H9 (cell line): ENCODE results near the gene ATP8A1. TPM values are rescaled to one million over a fixed set of nuclear protein-coding genes. Genes with fewer than 3 reads are reported as not detected.

Experiments
- DNase-seq: peaks from one replicate; pipeline ENCODE4 v3.0.0-alpha.2; 2017
- H2AFZ ChIP-seq: one replicate; pipeline ENCODE4 v1.6.1; 2013; ENCODE audit warnings: mild to moderate bottlenecking, low read length, control low read depth, moderate library complexity
- H2AK5ac ChIP-seq: 2 replicates; pipeline ENCODE4 v1.6.1; 2013; ENCODE audit warnings: low read length, control low read depth, mixed read lengths; ENCODE audit not compliant: insufficient read length
- H2BK120ac ChIP-seq: one replicate; pipeline ENCODE4 v1.6.1; 2013; ENCODE audit warnings: low read depth, mild to moderate bottlenecking, low read length, control low read depth, inconsistent platforms; ENCODE audit not compliant: poor library complexity, severe bottlenecking
- H2BK12ac ChIP-seq: 2 replicates; pipeline ENCODE4 v1.6.1; 2013; ENCODE audit warnings: low read length, control low read depth, mixed read lengths, low read depth; ENCODE audit not compliant: insufficient read length
- H2BK15ac ChIP-seq: 2 replicates; pipeline ENCODE4 v1.6.1; 2013; ENCODE audit warnings: low read depth, low read length, control low read depth
- H2BK20ac ChIP-seq: one replicate; pipeline ENCODE4 v1.6.1; 2013; ENCODE audit warnings: low read depth, mild to moderate bottlenecking, low read length, control low read depth, inconsistent platforms; ENCODE audit not compliant: poor library complexity, severe bottlenecking
- H2BK5ac ChIP-seq: 2 replicates; pipeline ENCODE4 v1.6.1; 2013; ENCODE audit warnings: low read length, control low read depth, mixed read lengths; ENCODE audit not compliant: insufficient read length
- H3K14ac ChIP-seq: 2 replicates; pipeline ENCODE4 v1.6.1; 2013; ENCODE audit warnings: low read length, control low read depth; ENCODE audit not compliant: insufficient read depth
- H3K18ac ChIP-seq: 2 replicates; pipeline ENCODE4 v1.6.1; 2013; ENCODE audit warnings: low read depth, mild to moderate bottlenecking, mixed read lengths, low read length, control low read depth; ENCODE audit not compliant: insufficient read length
- H3K23ac ChIP-seq: 2 replicates; pipeline ENCODE4 v1.6.1; 2013; ENCODE audit warnings: low read length, control low read depth, mixed read lengths, low read depth; ENCODE audit not compliant: insufficient read length
- H3K23me2 ChIP-seq: 2 replicates; pipeline ENCODE4 v1.6.1; 2013; ENCODE audit warnings: low read depth, mild to moderate bottlenecking, mixed read lengths, low read length, control low read depth; ENCODE audit not compliant: insufficient read length, poor library complexity, severe bottlenecking
- H3K27ac ChIP-seq: 2 replicates; pipeline ENCODE4 v1.5.1; 2013; ENCODE audit warnings: low read length, control low read depth, mixed read lengths, low read depth; ENCODE audit not compliant: insufficient read length
- H3K27me3 ChIP-seq: 2 replicates; pipeline ENCODE4 v1.6.1; 2013; ENCODE audit warnings: low read length, control low read depth, inconsistent platforms; ENCODE audit not compliant: insufficient read depth
- H3K4ac ChIP-seq: 2 replicates; pipeline ENCODE4 v1.6.1; 2013; ENCODE audit warnings: low read depth, mild to moderate bottlenecking, control low read depth, inconsistent platforms, low read length, moderate library complexity
- H3K4me1 ChIP-seq: 2 replicates; pipeline ENCODE4 v1.6.1; 2013; ENCODE audit warnings: low read length, control low read depth, inconsistent platforms; ENCODE audit not compliant: insufficient read depth
- H3K4me2 ChIP-seq: 2 replicates; pipeline ENCODE4 v1.6.1; 2013; ENCODE audit warnings: low read length, control low read depth, mixed read lengths; ENCODE audit not compliant: insufficient read length, insufficient read depth
- H3K56ac ChIP-seq: 2 replicates; pipeline ENCODE4 v1.6.1; 2013; ENCODE audit warnings: low read depth, mild to moderate bottlenecking, mixed read lengths, low read length, control low read depth; ENCODE audit not compliant: insufficient read length
- H3K79me1 ChIP-seq: 2 replicates; pipeline ENCODE4 v1.6.1; 2013; ENCODE audit warnings: low read depth, mild to moderate bottlenecking, moderate library complexity, low read length, control low read depth, inconsistent platforms; ENCODE audit not compliant: insufficient read depth, poor library complexity, severe bottlenecking
- H3K79me2 ChIP-seq: 2 replicates; pipeline ENCODE4 v1.6.1; 2013; ENCODE audit warnings: low read length, control low read depth, inconsistent platforms; ENCODE audit not compliant: insufficient read depth
- H3K9ac ChIP-seq: 2 replicates; pipeline ENCODE4 v1.6.1; 2013; ENCODE audit warnings: low read length, control low read depth, mixed read lengths; ENCODE audit not compliant: insufficient read length; ENCODE audit errors: extremely low read depth
- H3K9me3 ChIP-seq: one replicate; pipeline ENCODE4 v1.6.1; 2013; ENCODE audit warnings: low read depth, low read length, inconsistent platforms; ENCODE audit not compliant: control insufficient read depth
- H3T11ph ChIP-seq: one replicate; pipeline ENCODE4 v1.6.1; 2013; ENCODE audit warnings: mild to moderate bottlenecking, low read length, control low read depth, inconsistent platforms
- H4K20me1 ChIP-seq: one replicate; pipeline ENCODE4 v1.6.1; 2013; ENCODE audit not compliant: control insufficient read depth, insufficient read length, insufficient read depth
- H4K5ac ChIP-seq: 2 replicates; pipeline ENCODE4 v1.6.1; 2013; ENCODE audit warnings: low read depth, mild to moderate bottlenecking, mixed read lengths, low read length, control low read depth; ENCODE audit not compliant: insufficient read length
- H4K8ac ChIP-seq: replicated peaks from 2 replicates; pipeline ENCODE4 v1.6.1; 2013; ENCODE audit warnings: low read length, control low read depth, mixed read lengths, low read depth; ENCODE audit not compliant: insufficient read length
- H4K91ac ChIP-seq: 2 replicates; pipeline ENCODE4 v1.6.1; 2013; ENCODE audit warnings: low read depth, mild to moderate bottlenecking, moderate library complexity, mixed read lengths, low read length, control low read depth; ENCODE audit not compliant: insufficient read length
- H3K27ac Mint-ChIP-seq, 3 experiments: 2 replicates in 2 of 3; 3 replicates in 1 of 3; pipeline ENCODE4 v1.8.0; 2020 to 2021; ENCODE audit warnings: mixed read lengths in 3 of 3, mild to moderate bottlenecking in 1 of 3, moderate library complexity in 1 of 3
- H3K27me3 Mint-ChIP-seq: 2 replicates; pipeline ENCODE4 v1.8.0; 2021; ENCODE audit warnings: low read depth, mild to moderate bottlenecking, moderate library complexity, mixed read lengths
- H3K36me3 Mint-ChIP-seq, 3 experiments: 2 replicates in 2 of 3; 3 replicates in 1 of 3; pipeline ENCODE4 v1.8.0; 2020 to 2021; ENCODE audit warnings: low read depth in 3 of 3, mixed read lengths in 3 of 3; ENCODE audit not compliant: insufficient read depth in 1 of 3
- H3K4me1 Mint-ChIP-seq, 2 experiments: 2 replicates each; pipeline ENCODE4 v1.8.0; 2020; ENCODE audit warnings: mixed read lengths in 2 of 2
- H3K4me3 Mint-ChIP-seq, 2 experiments: 2 replicates in 1 of 2; 3 replicates in 1 of 2; pipeline ENCODE4 v1.8.0; 2020 to 2021; ENCODE audit warnings: mild to moderate bottlenecking in 2 of 2, mixed read lengths in 2 of 2, moderate library complexity in 1 of 2
- H3K9me3 Mint-ChIP-seq, 2 experiments: 2 replicates in 1 of 2; 3 replicates in 1 of 2; pipeline ENCODE4 v1.8.0; 2020; ENCODE audit warnings: mild to moderate bottlenecking in 2 of 2, mixed read lengths in 2 of 2, moderate library complexity in 1 of 2
- WGBS: extraction: QIAGEN DNeasy Blood & Tissue Kit; methylation state at CpG from one replicate; pipeline ENCODE4 v1.1.7; 2013; ENCODE audit warnings: missing lambda C conversion rate, low lambda C conversion rate, mixed read lengths; ENCODE audit not compliant: insufficient read length; ENCODE audit errors: extremely low coverage; 5-methylcytosine and 5-hydroxymethylcytosine counted together
- total RNA-seq: library from RNA; stranded (reverse); gene quantifications from 2 replicates; pipeline ENCODE4 v1.2.1, GENCODE V29; 2021
- TF ChIP-seq, protein P1 (sequence below): fragments of 200-600 bp; sonication (generic); conservative IDR thresholded peaks from 3 replicates; pipeline ENCODE4 v1.8.0; 2021; ENCODE audit warnings: antibody characterized with exemption, mild to moderate bottlenecking

The ATP8A1 gene
- total RNA-seq, 1 experiment from 2014 or later: 5.1 TPM

DNA sequence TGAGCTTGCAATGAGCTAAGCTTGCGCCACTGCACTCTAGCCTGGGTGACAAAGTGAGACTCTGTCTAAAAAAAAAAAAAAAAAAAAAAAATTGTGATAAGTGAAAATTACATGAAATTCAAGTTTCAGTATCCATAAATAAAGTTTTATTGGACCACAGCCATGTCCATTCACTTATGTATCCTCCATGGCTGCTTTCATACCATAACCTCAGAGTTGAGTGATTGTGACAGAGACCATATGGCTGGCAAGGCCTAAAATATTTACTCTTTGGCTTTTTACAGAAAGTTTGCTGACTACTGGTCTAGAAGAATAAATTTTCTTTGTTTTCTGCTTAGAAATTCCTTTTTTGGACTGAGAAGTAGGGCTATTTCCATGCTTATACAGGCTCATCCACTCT lies 271.4 kb downstream of the ATP8A1 start:
- Histone ChIP-seq H4K5ac (no peak overlapping the region), H3K18ac (no peak overlapping the region), H2BK120ac (no peak overlapping the region), H3K4me2 (no peak overlapping the region), H2AK5ac (no peak overlapping the region), H3K23ac (no peak overlapping the region), H2BK20ac (no peak overlapping the region), H3K4me1 (no peaks in the 10 kb centered on the region), H4K8ac (no peak overlapping the region), H3K14ac (no peak overlapping the region), H2BK5ac (no peak overlapping the region), H3T11ph (no peak overlapping the region), H3K23me2 (no peaks in the 10 kb centered on the region), H3K27me3 (no peaks in the 10 kb centered on the region), H4K91ac (no peak overlapping the region), H3K9ac (no peak overlapping the region), H3K79me2 (no peaks in the 10 kb centered on the region), H2AFZ (no peak overlapping the region), H3K27ac (no peak overlapping the region), H2BK15ac (no peak overlapping the region), H3K56ac (no peak overlapping the region), H3K4ac (no peak overlapping the region), H2BK12ac (no peak overlapping the region), H4K20me1 (no peaks in the 10 kb centered on the region), H3K79me1 (no peaks in the 10 kb centered on the region), H3K9me3 (no peaks in the 10 kb centered on the region)
- Mint-ChIP-seq H3K27me3 (peaks cover 23% of the 10 kb centered on the region), H3K4me1 (peaks cover 3 to 4% of the 10 kb centered on the region in 2 experiments), H3K9me3 (no peaks in the 10 kb centered on the region), H3K4me3 (no peak overlapping the region), H3K27ac (no peak overlapping the region), H3K36me3 (no peaks in the 10 kb centered on the region)
- DNase-seq: no peak
- TF ChIP-seq, protein P1, sequence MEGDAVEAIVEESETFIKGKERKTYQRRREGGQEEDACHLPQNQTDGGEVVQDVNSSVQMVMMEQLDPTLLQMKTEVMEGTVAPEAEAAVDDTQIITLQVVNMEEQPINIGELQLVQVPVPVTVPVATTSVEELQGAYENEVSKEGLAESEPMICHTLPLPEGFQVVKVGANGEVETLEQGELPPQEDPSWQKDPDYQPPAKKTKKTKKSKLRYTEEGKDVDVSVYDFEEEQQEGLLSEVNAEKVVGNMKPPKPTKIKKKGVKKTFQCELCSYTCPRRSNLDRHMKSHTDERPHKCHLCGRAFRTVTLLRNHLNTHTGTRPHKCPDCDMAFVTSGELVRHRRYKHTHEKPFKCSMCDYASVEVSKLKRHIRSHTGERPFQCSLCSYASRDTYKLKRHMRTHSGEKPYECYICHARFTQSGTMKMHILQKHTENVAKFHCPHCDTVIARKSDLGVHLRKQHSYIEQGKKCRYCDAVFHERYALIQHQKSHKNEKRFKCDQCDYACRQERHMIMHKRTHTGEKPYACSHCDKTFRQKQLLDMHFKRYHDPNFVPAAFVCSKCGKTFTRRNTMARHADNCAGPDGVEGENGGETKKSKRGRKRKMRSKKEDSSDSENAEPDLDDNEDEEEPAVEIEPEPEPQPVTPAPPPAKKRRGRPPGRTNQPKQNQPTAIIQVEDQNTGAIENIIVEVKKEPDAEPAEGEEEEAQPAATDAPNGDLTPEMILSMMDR: no peak
- WGBS: no CpG with 5 or more reads among the region's 1 CpG
